ENCODE measurements around the gene ALPL.

ALPL gene

DNA sequence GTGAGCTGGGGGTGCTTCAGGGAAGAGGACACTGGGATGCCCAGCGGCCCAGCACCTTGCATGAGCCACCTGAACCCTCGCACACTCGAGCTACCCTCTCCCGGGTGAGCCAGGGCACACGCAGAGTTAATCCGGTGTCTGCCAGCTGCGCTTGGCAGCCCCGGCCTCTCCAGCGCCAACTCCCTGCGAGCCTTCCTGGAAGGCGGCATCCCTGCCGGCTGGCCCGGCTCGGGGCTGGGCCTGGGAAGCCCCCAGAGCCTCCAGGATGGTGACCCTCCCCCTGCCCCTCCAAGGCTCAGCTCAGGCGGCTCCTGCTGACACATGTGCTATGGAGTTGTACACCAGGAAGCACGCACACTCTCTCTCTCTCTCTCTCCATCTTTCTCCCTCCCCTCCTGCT is 111.3 kb downstream of the ALPL start:
- H3K27me3 ChIP-seq (ENCODE audit: insufficient read depth, low read depth, severe bottlenecking) = no peaks in the 10 kb centered on the region
- H3K27ac ChIP-seq = no peak overlapping the region
- H3K4me3 ChIP-seq (ENCODE audit: low read depth, low read length) = no peak overlapping the region
- peaks cover 4% of the 10 kb centered on the region for H3K36me3 ChIP-seq
- H3K9me3 ChIP-seq (ENCODE audit: severe bottlenecking) = no peaks in the 10 kb centered on the region
- DNase-seq = no peak
- TF ChIP-seq, protein P1, sequence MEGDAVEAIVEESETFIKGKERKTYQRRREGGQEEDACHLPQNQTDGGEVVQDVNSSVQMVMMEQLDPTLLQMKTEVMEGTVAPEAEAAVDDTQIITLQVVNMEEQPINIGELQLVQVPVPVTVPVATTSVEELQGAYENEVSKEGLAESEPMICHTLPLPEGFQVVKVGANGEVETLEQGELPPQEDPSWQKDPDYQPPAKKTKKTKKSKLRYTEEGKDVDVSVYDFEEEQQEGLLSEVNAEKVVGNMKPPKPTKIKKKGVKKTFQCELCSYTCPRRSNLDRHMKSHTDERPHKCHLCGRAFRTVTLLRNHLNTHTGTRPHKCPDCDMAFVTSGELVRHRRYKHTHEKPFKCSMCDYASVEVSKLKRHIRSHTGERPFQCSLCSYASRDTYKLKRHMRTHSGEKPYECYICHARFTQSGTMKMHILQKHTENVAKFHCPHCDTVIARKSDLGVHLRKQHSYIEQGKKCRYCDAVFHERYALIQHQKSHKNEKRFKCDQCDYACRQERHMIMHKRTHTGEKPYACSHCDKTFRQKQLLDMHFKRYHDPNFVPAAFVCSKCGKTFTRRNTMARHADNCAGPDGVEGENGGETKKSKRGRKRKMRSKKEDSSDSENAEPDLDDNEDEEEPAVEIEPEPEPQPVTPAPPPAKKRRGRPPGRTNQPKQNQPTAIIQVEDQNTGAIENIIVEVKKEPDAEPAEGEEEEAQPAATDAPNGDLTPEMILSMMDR (IDR thresholded peaks at IDR 0.05; ENCODE audit: low read depth, low read length) = no peak

DNA sequence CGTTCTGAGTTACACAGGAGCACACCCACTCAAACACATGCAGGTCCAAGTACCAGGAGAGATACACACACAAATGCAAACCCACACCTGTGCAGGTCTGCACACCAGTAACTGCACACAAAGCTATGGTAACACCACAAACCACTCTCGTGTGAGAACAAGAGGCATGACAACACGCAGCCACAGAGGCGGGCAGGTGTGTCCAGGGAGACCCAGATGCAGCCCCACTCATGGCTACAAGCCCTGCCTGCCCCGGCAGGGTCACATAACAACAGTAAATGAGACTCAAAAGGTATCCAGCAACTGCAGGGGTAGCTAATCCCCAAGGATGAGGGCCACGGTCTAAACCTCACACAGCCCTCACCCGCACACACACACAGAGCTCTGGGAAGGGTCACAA is 111.8 kb downstream of the ALPL start:
- Histone ChIP-seq H3K27me3 (ENCODE audit: insufficient read depth, low read depth, severe bottlenecking) (no peaks in the 10 kb centered on the region), H3K4me3 (ENCODE audit: low read depth, low read length) (no peak overlapping the region), H3K9me3 (ENCODE audit: severe bottlenecking) (no peaks in the 10 kb centered on the region), H3K27ac (no peak overlapping the region), H3K36me3 (peaks cover 4% of the 10 kb centered on the region)
- DNase-seq = no peak
- TF ChIP-seq, protein P1 (IDR thresholded peaks at IDR 0.05; ENCODE audit: low read depth, low read length) = no peak

DNA sequence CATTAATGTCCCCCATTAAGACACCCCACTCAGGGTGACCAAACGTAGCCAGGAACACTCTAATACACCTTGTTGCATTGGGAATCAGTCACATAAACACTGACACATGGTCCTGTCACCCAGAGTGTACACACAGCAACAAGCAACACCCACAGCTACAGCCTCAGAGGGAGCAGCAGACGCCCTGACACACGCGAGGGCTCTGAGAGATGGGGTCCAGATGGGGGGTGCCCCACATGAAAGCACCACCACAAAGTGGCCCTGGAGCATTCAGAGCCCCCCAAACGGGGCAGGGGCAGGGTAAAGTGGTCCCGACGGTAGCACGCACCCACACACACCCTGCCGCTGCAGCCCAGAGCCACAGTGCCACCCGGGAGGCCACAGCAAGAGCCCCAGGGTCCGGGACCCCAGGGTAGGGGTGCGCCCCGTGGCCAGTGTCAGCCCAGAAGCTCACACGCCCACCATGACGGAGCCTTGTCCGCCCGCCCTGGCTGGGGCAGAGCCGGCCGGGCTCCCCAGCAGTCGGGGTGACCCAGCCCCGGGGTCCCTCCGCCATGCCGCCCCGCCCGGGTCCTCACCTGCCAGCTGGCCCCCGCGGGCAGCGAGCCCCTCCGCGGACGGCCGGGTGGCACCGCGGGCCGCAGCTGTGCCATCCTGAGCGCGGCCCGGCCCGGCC is 112.7 kb downstream of the ALPL start:
- Histone ChIP-seq H3K27ac (no peak overlapping the region), H3K9me3 (ENCODE audit: severe bottlenecking) (no peaks in the 10 kb centered on the region), H3K36me3 (peaks cover 4% of the 10 kb centered on the region), H3K4me3 (ENCODE audit: low read depth, low read length) (no peak overlapping the region), H3K27me3 (ENCODE audit: insufficient read depth, low read depth, severe bottlenecking) (no peaks in the 10 kb centered on the region)
- TF ChIP-seq, protein P1 (IDR thresholded peaks at IDR 0.05; ENCODE audit: low read depth, low read length) = no peak
- DNase-seq = no peak

DNA sequence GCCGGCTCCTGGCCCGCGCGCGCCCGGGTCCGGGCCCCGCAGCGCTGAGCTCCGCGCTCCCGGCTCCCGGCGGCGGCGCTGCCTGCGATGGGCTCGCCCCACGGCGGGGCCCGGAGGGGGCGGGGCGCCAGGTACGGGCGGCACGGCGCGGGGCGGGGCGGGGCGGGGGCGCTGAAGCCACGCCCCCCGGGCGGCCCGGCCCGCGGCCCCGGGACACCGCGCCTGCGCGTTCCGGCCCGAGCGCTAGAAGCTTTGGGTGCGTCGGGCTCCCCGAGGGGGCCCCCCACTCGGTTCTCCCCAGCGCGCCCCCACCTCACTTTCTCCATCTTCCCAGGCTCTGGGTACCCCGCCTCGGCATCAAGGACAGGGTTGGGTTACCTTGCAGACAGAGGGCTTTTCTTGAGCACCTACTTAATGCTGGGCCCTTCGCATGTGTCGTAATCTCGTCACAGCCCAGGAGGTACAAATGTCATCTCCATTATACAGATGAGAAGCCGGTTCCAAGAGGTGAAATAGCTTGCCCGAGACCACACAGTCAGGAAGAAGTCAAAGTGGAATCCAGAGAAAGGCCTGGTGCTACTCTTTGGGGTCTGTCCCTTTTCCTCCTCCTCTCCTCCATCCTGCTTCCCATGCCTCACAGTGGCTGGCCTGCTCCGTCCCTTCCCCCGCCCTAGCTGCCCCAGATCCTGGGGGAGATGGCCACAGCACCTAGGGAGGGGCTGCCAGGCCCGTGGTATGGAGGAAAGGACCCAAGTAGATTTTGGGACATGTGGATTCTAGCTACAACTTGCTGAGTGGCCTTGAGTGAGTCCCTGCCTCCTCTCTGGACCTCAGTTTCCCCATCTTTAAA is 113.5 kb downstream of the ALPL start:
- Histone ChIP-seq H3K27ac (no peak overlapping the region), H3K9me3 (ENCODE audit: severe bottlenecking) (no peaks in the 10 kb centered on the region), H3K4me3 (ENCODE audit: low read depth, low read length) (no peak overlapping the region), H3K27me3 (ENCODE audit: insufficient read depth, low read depth, severe bottlenecking) (no peaks in the 10 kb centered on the region), H3K36me3 (peaks cover 4% of the 10 kb centered on the region)
- DNase-seq = no peak
- TF ChIP-seq, protein P1 (IDR thresholded peaks at IDR 0.05; ENCODE audit: low read depth, low read length) = no peak

DNA sequence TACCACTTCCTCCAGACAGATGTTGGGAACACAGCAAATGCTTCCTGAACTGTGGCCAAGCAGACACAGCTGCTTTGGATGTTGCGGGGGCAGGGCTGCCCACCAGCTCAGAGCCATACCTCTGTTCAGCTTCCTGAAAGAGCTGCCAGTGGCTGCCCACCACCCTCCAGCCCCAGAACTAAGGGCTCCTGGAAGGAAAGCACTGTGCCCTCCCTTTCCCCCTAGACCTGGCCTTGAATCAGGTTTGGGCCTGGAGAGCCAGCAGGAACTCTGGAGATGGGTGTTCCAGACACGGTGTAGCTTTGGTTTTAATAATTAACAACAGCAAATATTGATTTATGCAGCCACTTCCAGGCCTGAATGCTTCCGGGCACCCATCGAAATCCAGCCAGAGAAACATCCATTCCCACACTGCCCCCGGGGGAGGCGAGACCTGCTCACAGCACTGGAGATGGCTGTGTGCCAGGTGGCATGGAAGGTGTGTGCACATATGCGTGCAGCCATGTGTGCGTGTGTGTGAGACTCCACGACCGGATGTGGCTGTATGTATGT is 114.3 kb downstream of the ALPL start:
- no peak for DNase-seq
- H3K27ac ChIP-seq = no peak overlapping the region
- H3K36me3 ChIP-seq = peaks cover 4% of the 10 kb centered on the region
- no peaks in the 10 kb centered on the region for H3K9me3 ChIP-seq (ENCODE audit: severe bottlenecking)
- H3K27me3 ChIP-seq (ENCODE audit: insufficient read depth, low read depth, severe bottlenecking) = no peaks in the 10 kb centered on the region
- H3K4me3 ChIP-seq (ENCODE audit: low read depth, low read length) = no peak overlapping the region
- TF ChIP-seq, protein P1 (IDR thresholded peaks at IDR 0.05; ENCODE audit: low read depth, low read length) = no peak
